ENCODE results near the gene BRI3BP. TPM values are rescaled to one million over a fixed set of nuclear protein-coding genes. Genes with fewer than 3 reads are reported as not detected.
"Not testable (repeated sequence)": the region's sequence is repeated elsewhere in the genome, so short reads cannot be mapped to it uniquely, and the experiment has no call there.

BRI3BP gene
- total RNA-seq, 1 experiment from 2014 or later, result 19.4 TPM

GRCh38 chr12:125028106-125028505, 34.7 kb downstream of the BRI3BP start:
- TF ChIP-seq CTCF (conservative IDR thresholded peaks at IDR 0.05) (no peak), EZH2 (IDR thresholded peaks at IDR 0.05; ENCODE audit: low read depth) (no peak)
- POLR2A ChIA-PET (ENCODE audit: unreplicated experiment), result no interaction called here
- H4K20me1 ChIP-seq (ENCODE audit: insufficient read depth), result no peaks in the 10 kb centered on the region

GRCh38 chr12:125029761-125030358, 36.4 kb downstream of the BRI3BP start:
- no peaks in the 10 kb centered on the region for H3K79me2 ChIP-seq (ENCODE audit: low read depth)

More at GRCh38 chr12:125028106-125028505, 34.7 kb downstream of the BRI3BP start:
- Histone ChIP-seq H3K4me2 (no peak overlapping the region), H2AFZ (no peak overlapping the region), H3K79me2 (ENCODE audit: low read depth) (no peaks in the 10 kb centered on the region), H3K9me2 (ENCODE audit: insufficient read depth) (no peaks in the 10 kb centered on the region), H3F3A (ENCODE audit: insufficient read depth, low read depth) (no peaks in the 10 kb centered on the region), H3K9me3 (ENCODE audit: insufficient read depth, low read depth) (no peaks in the 10 kb centered on the region), H3K27ac (no peak overlapping the region), H3K4me1 (replicated peaks; ENCODE audit: insufficient read depth) (no peaks in the 10 kb centered on the region), H3K36me3 (ENCODE audit: low read depth) (no peaks in the 10 kb centered on the region), H3K27me3 (ENCODE audit: insufficient read depth, low read depth) (no peaks in the 10 kb centered on the region), H3K4me3 (no peak overlapping the region)
- intact Hi-C loops (cut with micrococcal nuclease; ENCODE audit: unreplicated experiment), result no loop called here
- CTCF ChIA-PET, result interaction anchor here (0.6 kb wide), 1 partner anchor 51 kb away, joined by 9 read pairs; no protein-coding TSS in a partner anchor
- no peak for DNase-seq
- BruUV-seq (replicated peaks), result no TSS peak

DNA sequence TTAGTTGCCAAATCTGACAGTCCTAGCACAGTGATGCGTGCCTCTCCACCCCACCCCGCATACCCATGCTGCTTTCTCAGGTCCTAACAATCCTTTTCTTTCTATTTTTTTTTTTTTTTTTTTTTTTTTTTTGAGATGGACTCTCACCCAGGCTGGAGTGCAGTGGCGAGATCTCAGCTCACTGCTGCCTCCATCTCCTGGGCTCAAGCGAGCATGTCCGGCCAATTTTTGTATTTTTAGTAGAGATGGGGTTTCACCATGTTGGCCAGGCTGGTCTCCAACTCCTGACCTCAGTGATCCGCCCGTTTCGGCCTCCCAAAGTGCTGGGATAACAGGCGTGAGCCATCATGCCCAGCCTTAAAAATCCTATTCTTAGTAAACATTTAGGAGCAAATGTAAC, 38.0 kb downstream of the BRI3BP start:
- H3K9me3 ChIP-seq (ENCODE audit: insufficient read depth, low read depth); H3K4me3 ChIP-seq; H3K9me2 ChIP-seq (ENCODE audit: insufficient read depth); H3K79me2 ChIP-seq (ENCODE audit: low read depth); POLR2A ChIA-PET (ENCODE audit: unreplicated experiment); H3F3A ChIP-seq (ENCODE audit: insufficient read depth, low read depth); H3K4me1 ChIP-seq (replicated peaks; ENCODE audit: insufficient read depth); DNase-seq; H3K36me3 ChIP-seq (ENCODE audit: low read depth); H4K20me1 ChIP-seq (ENCODE audit: insufficient read depth); BruUV-seq (replicated peaks); H3K4me2 ChIP-seq; H2AFZ ChIP-seq; H3K27me3 ChIP-seq (ENCODE audit: insufficient read depth, low read depth); H3K27ac ChIP-seq: not testable (repeated sequence)
- intact Hi-C loops (cut with micrococcal nuclease; ENCODE audit: unreplicated experiment), result loop anchor here (1.0 kb wide), 1 partner anchor 17 kb away; no protein-coding TSS in a partner anchor
- CTCF ChIA-PET, result interaction anchor here (0.7 kb wide), 1 partner anchor 161 kb away, joined by 4 read pairs; no protein-coding TSS in a partner anchor

More at GRCh38 chr12:125029761-125030358, 36.4 kb downstream of the BRI3BP start:
- Histone ChIP-seq H3F3A (ENCODE audit: insufficient read depth, low read depth) (no peaks in the 10 kb centered on the region), H3K4me2 (no peak overlapping the region), H3K4me3 (no peak overlapping the region), H2AFZ (no peak overlapping the region), H3K9me2 (ENCODE audit: insufficient read depth) (no peaks in the 10 kb centered on the region), H3K9me3 (ENCODE audit: insufficient read depth, low read depth) (no peaks in the 10 kb centered on the region), H3K27me3 (ENCODE audit: insufficient read depth, low read depth) (no peaks in the 10 kb centered on the region), H3K27ac (no peak overlapping the region), H3K36me3 (ENCODE audit: low read depth) (no peaks in the 10 kb centered on the region), H4K20me1 (ENCODE audit: insufficient read depth) (no peaks in the 10 kb centered on the region), H3K4me1 (replicated peaks; ENCODE audit: insufficient read depth) (no peaks in the 10 kb centered on the region)
- no peak for TF ChIP-seq CTCF (conservative IDR thresholded peaks at IDR 0.05)
- TF ChIP-seq EZH2 (IDR thresholded peaks at IDR 0.05; ENCODE audit: low read depth), result no peak
- POLR2A ChIA-PET (ENCODE audit: unreplicated experiment), result no interaction called here
- BruUV-seq (replicated peaks), result no TSS peak
- intact Hi-C loops (cut with micrococcal nuclease; ENCODE audit: unreplicated experiment), result no loop called here
- CTCF ChIA-PET, result no interaction called here
- no peak for DNase-seq
